Mesenteric fat pad (tissue), 1 donor: Measurements from ENCODE around the gene SKOR1. TPM values are rescaled to one million over a fixed set of nuclear protein-coding genes. Genes with fewer than 3 reads are reported as not detected.

ENCODE experiments used
- DNase-seq: peaks from one replicate; pipeline ENCODE4 v3.0.0-alpha.2; 2020; ENCODE audit warnings: low spot score
- total RNA-seq: library from RNA; stranded (reverse); fragmentation: NEBNext Ultra II Directional; extraction: Animal tissue kit (Norgen Biotek cat#: 25700); gene quantifications from one replicate; pipeline ENCODE4 v1.2.1, GENCODE V29; 2021
- donor health status: DM: yes; HTN: yes; CAD: no.

Gene SKOR1
- total RNA-seq, 1 donor from 2014 or later = 0.26 TPM

- no peak for DNase-seq
Observed at GRCh38 chr15:67850994-67851571, 25.8 kb downstream of the SKOR1 start.

DNA sequence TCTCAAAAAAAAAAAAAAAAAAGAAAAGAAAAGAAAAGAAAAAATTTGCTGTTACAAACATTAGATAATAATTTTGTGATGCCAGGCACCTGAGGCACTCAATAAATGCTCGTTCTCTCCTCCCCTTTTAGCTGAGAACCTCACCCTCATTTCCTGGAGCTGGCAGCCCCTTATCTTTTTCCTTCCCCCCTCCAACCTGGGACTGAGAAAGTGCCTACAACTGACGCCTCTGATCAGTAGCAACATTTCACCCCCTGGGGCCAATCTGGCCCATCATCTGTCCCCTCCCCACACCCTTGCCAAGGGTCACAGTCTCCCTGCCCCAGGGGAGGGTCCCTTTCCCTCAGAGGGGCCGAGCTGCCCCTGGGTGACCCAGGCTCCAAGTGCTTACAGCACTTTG is 27.1 kb downstream of the SKOR1 start:
- DNase-seq = no peak

DNA sequence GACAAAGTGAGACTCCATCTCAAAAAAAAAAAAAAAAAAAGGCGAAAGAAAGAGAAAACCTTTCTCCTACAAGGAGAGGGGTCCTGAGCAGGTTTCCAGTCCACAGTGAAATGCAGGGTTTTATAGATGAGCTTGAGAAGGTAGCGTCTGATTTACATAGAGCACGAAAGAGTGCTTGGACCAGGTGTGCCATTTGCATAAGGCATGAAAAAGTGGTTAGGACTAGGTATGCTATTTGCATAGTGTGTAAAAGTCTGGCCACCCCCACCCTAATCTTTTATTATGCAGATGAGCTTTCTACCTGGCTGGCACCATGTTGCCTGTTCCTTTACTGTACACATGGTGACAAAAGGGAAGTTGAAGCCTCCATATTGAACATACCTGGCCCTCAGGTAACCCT is 28.1 kb downstream of the SKOR1 start:
- no peak for DNase-seq

DNA sequence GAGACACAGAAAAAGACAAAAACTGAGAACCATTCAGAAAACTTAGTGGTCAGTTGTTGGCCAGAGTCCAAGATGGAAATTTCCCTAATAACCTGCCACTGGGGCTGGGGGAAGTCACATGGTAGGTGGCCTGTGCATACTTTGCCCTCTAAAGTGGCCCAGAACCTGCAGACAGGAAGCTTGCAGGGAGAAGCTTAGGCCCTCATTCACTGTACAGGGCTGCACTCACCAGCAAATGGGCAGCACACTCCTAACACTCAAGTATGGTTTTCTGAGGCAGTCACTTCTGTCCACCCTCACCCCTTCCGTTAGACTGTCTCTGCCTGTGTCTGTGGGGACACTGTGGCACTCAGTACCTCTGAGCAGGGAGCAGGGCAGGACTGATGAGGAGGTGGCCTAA is 29.0 kb downstream of the SKOR1 start:
- DNase-seq = no peak

- no peak for DNase-seq
Observed at GRCh38 chr15:67855842-67856241, 30.5 kb downstream of the SKOR1 start.

- no peak for DNase-seq
Observed at GRCh38 chr15:67857220-67857619, 31.9 kb downstream of the SKOR1 start.

DNA sequence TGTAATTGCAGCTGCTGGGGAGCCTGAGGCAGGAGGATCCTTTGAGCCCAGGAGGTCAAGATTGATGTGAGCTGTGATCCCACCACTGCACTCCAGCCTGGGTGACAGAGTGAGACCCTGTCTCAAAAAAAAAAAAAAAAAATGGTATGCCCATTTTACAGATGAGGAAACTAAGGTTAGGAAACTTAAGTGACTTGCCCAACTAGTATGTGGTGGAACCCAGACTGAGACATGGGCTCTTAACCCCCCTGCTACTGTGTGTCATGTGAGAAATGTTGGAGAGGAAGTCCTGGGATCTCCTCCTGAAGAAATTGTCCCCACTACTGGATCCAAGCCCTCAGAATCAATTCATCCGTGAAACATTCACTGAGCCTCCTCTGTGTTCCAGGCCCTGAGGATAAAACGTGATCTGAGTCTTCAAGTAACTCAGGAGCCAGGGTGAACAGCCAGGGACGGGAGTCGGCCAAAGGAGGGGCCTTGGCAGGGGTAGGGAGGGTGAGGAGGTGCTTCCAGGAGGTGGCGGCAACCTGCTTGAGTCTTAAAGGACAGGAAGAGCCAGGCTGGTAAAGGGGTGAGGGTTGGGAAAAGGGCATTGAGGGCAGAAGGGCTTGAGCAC is 34.1 kb downstream of the SKOR1 start:
- no peak for DNase-seq

GRCh38 chr15:67861983-67862382 is 36.7 kb downstream of the SKOR1 start:
- DNase-seq = no peak

- no peak for DNase-seq
Observed at GRCh38 chr15:67862750-67863441, 37.6 kb downstream of the SKOR1 start.

DNA sequence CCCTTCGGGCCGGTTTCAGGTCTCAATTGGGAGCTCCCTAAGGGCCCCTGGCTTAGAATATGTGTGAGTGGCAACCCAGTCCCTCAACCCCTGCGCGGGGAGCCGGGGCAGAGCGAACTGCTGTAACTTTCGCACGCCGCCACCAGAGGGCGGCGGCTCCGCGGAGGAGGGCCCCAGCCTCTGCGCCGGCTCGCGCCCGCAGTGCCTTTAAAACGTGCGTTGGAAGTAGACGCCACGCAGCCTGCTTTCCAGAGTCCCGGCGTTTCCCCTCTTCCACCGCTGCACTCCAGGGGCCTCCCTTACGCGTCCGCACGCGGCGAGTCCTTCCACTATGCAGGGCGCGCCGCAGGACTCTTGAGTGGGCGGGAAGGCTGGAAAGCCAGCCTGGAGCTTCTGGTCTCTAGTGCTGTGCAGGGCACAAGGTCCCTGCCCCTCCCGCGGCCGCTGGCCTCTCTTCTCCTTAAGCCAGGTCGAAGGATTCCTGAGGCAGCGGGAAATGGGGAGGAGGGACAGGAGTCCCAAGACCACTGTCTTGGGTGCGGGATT is 38.2 kb downstream of the SKOR1 start:
- peak; percentile 95 for DNase-seq

DNA sequence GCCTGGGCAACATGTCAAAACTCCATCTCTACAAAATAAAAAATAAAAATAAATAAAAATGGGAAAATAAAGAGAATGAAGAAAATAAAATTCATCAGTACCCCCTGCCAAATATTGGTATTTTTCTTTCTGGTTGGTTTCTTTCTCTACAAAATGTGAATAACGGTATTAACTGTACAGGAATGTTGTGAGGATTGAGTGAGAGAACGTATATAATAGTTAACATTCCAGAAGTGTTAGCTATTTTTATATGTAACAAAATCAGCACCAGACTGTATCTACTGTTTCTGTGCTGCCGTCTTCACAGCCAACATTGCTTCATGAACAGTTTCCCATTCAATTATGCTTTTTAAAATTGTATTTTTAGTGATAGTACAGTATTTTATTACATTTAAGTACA is 40.0 kb downstream of the SKOR1 start:
- DNase-seq = no peak

DNA sequence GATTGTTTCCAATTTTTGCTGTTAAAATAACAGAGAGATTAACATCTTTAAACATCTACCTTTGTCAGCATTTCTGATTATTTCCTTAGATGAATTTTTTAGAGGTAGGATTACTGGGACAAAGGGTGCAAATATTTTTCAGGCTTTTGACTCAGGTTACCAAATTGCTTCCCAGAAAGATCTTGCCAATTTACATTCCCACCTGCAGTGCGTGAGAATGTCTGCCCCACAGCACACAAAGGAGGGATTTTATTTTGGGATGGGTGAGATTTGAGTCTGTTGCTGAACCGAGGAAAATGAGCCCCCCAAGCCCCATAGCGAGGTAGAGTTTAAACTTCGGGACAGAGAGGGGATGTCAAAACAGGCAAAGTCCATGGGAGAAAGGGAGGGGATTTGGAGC is 40.5 kb downstream of the SKOR1 start:
- no peak for DNase-seq

DNA sequence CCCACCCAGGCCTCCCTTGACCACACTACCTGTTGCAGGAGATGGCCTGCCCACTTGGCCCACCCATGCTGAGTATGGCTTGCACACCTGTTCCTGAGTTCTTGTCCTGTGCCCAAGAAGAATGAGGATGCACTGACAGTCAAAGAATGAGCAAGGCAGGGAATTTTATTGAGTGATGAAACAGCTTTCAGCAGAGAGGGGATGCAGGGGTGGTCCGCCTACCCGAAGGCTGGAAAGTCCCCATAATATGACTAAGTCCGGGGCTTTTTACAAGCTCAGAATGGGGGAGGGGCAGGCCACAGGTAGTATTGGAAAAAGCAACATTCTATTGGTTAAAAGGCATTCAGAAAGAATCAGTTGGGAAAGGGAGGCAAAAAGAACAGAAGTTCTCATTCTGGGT is 44.4 kb downstream of the SKOR1 start:
- DNase-seq = no peak

GRCh38 chr15:67870868-67871408 is 45.6 kb downstream of the SKOR1 start:
- no peak for DNase-seq

GRCh38 chr15:67873777-67874176 is 48.5 kb downstream of the SKOR1 start:
- DNase-seq = no peak

DNA sequence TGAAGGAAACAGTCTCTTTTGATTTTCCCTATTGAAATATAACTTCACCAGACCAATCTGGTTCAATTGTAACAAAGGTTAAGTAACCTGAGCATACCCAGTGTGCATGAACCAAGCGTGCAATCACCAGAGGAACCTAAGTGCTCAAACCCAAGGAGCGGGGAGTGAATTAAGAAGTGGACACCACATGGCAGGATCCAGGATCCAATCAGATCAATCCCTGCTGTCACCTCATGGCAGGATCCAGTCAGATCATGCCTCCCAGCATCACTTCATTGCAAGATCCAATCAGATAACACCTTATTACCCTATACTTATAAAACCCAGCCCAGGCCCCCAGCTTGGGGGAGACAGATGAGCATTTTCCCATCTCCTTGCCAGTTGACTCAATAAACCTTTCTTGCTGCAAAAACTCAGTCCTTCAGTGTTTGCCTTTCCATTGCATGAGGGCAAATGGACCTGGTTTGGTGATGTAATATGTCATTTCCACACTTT is 53.5 kb downstream of the SKOR1 start:
- no peak for DNase-seq

DNA sequence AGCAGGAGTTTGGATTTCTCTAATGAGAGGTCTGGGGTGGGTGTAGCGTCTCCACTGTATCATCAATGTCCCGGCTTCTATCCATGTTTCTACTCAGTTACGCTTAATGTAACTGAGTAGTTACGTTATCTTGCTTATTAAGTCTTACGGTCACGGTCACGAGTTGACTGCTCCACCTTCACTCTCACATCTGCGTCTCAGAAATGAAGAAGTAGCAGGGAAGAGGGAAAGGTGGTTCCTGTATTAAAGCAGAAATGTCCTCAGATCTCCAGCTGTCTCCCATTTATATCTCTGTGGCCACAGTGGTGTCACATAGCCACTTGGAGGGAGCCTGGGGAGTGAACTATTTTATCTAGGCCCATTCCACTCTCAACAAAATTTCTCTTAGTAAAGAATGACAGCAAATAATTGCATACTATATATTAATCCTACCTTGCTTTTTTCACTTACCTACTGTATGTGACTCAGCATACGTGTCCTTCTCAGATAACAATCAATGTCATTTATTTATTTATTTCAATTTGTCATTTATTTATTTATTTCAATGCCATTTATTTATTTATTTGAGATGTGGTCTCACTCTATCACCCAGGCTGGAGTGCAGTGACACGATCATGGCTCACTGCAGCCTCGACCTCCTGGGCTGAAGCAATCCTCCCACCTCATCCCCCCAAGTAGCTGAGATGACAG is 54.3 kb downstream of the SKOR1 start:
- DNase-seq = no peak

DNA sequence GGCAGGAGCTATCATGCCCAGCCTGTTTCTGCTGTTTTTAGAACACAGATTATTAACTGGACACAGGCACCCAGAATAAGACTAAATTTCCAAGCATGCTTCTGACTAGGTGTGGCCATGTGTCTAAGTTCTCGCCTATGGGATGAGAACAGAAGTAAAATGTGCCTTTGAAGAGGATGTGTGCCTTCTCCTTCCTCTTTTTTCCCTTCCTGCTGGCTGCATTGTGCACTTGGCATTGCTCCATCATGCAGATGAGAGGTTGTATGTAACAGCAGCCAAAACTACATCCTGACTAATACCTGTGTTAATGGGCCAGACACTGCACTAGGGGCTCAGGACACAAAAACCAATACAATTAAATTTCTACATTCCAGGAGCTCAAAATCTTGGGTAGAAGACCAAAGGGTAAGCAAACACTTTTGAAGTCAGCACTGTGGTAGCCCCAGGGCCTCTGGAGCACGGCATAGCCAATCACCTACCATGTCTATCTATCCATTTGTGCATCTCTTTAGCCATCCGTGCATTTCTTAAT is 55.4 kb downstream of the SKOR1 start:
- no peak for DNase-seq

GRCh38 chr15:67882487-67883233 is 57.4 kb downstream of the SKOR1 start:
- DNase-seq = no peak

DNA sequence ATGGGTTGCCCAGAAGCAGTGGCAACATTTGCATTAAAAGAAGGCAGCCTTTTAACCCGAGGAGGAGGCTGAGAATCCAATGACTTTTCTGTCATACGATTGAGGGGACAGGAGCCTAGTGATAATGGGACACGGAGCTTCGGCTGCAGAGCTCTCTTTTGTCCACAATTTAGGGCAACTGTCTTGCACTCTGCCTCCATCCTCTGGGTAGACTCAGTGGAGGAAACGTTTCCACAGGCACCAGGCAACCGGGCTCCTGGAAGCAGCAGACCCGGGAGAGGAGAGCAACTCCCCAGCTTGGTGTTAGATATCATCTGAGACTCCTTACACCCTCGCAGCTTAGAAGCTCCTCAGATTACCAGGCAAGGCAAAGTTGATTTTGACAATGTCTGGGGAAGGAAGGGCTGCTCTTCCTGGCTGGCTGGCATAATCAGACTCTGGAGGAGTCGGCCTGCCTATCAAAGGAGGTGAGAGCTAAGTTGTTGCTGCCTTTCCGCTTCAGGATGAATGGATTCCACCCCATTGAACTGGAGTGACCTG is 58.0 kb downstream of the SKOR1 start:
- DNase-seq = no peak
